Activated naive CD8-positive, alpha-beta T cell treated with anti-CD3 and anti-CD28 coated beads, Interleukin-2, amount 50 U/mL, for 16 hours (primary cell): ENCODE results near the gene CCDC91.

Experiments
- DNase-seq: peaks from one replicate; pipeline ENCODE4 v3.0.0-alpha.2; 2020; ENCODE audit warnings: low read depth, low spot score

Gene CCDC91

GRCh38 chr12:28527631-28528249 lies 337.5 kb downstream of the CCDC91 start:
- DNase-seq, result no peak

DNA sequence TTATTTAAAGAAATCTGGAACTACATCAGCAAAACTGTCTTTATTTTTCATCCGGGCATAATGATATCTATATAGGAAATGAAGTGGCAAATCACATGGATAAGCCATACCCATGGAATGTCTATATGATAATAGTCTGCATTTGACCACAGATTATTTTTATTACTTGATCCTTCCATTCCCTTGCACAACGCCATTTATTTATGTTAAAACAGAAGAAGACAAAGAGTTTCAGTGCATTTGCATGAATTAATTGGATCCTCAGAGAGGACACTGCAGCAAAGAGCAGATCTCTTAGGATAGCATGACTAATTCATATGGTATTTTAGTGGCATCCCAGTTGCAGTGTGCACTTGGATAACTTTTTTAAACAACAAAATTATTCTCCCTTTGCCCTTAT lies 345.0 kb downstream of the CCDC91 start:
- no peak for DNase-seq

GRCh38 chr12:28536088-28536487 lies 345.8 kb downstream of the CCDC91 start:
- DNase-seq, result no peak

GRCh38 chr12:28537474-28537873 lies 347.2 kb downstream of the CCDC91 start:
- DNase-seq, result no peak

GRCh38 chr12:28539691-28540323 lies 349.6 kb downstream of the CCDC91 start:
- no peak for DNase-seq

DNA sequence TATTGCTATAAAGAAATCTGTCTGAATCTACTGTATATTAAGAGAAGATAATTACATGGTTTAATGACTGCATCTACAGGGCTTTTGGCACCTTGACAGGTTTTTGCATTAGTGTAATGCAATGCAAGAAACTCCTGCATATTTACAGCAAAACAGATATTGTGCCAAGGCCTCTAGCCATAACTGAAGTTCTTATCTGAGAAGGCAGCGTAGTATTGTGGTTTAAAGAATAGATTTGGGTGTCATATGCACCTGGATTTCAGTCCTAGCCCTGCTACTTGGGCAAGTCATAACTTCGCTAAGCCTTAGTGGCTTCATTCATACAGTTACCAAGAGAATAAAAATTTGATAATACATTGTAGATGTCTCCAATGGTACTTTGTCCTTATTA lies 350.1 kb downstream of the CCDC91 start:
- DNase-seq, result no peak

GRCh38 chr12:28543021-28543890 lies 353.0 kb downstream of the CCDC91 start:
- no peak for DNase-seq

DNA sequence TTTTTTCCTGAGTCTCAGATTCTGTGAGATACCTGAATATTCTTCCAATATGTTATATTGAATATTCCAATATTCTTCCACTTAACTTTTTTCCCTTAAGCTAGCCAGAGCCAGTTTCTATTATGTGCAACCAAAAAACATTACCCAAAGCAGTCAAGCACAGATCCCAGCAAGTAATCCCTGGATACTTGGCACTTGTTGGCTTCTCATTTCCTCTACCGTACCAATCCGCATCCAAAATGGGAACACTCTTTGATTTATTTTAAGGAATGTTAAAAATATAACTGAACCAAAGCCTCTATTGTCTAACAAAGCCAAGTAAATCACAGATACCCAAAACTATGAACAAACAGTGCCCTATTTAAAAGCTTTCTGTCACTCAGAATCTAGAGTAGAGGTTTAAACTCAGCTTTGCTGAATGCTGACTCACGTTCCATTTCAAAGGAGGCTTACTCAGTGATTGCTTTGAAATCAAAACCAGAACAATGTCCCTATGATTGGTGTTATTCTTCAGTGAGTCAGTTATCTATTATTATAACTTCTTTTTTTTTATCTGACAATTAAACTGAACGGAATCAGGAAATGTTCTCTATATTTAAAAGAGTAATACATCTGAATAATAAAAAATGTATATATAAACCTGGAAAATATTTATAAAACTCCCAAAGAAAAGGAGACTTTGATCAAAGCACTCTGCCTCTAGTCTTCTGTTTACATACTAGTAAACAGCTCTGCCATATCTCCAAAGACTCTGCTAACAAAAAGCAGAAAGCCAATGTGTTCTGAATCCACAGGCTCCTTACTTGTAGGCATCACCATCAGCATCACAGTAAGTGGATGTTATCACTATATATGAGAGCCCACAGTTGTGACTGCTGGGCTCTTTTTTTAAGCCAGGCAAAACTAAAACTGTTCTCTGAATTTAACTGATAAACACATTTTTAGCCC lies 360.8 kb downstream of the CCDC91 start:
- DNase-seq, result no peak

- DNase-seq, result no peak
Observed at GRCh38 chr12:28552251-28552970, 362.2 kb downstream of the CCDC91 start.

DNA sequence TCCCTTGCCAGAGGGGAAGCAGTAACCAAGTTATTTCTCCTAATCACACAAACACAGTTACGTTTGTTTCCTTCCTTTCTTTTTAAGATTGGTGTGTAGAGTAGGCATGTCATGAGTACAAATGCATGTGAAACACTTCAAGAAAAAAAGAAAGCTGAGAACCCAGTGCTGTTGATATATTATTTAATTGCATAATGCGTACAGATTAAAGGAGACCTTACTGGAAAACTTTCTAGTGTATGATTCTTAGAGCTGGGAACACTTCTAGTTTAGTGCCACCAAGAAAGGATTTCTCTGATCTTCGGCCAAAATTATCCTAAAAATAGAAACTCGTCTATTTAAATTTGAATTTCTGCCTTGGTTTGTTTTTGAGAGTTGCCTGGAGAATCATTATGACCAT lies 365.5 kb downstream of the CCDC91 start:
- DNase-seq, result no peak

GRCh38 chr12:28558250-28558649 lies 368.0 kb downstream of the CCDC91 start:
- DNase-seq, result no peak

GRCh38 chr12:28563286-28563685 lies 373.0 kb downstream of the CCDC91 start:
- no peak for DNase-seq

DNA sequence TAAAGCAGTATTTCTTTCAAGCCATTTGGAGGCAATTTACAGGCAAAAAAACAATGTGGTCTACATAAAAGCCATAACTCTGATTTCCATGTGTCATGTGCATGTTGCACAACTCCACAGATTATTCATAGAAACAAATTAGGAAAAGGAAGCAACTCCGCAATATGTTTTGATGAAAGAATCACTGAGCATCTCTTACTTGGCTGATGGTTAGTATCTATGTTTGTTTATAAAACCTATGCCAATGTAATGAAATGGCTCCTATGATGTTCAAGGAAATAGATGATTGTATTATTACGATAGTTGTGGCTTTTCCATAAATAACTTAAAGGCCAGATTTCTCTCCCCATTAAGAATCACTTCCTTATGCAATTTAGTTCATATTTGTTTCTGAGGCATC lies 373.7 kb downstream of the CCDC91 start:
- no peak for DNase-seq

DNA sequence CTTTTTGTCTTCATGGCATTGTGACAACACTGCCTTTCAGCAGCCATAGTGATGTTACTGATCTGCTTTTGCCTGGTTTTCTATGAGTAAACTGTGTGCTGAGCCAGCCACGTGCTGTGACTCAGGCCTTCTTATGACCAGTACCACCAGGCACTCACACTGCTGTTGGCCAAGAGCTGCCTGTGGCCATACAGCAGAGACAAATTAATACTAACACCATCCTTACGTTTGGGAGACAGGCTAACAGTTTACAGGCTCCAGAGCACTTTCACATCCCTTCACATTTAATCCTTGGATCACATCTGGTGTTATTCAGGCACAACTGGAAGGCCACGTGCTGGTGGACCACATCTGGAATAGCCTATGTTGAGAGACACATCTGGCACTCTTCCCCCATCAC lies 377.9 kb downstream of the CCDC91 start:
- DNase-seq, result no peak

GRCh38 chr12:28568704-28569103 lies 378.4 kb downstream of the CCDC91 start:
- DNase-seq, result no peak

DNA sequence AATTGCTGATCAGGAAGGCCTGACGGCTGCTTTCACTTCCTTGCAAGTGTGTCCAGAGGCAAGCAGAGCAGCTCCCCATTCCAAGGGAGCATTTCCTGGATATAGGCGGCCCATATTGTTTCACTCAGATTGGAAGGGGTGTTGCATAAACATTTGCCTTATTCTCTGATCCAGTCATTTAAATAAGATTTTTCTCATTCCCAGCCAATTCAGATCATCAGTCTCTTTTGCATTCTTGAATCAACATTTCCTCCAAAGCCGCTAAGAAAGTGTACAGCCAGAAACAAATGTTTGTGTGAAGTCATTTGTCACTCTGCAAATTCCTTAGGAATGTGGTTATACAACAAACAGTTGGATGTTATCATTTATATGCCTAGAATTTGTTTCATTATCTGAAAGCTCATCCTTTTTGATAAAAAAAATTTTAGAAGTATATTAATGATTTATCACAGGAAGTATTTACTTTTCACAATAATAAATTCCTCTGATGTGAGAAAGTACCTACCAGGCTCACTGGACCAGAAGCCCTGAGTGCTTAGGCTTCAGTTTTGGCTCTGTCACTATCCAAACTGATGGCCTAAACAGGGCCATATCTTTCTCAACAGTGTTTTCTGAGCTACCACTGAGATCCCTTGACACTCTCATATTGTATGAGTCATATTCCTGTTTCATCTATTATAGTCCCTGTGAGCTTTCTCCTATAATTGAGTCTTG lies 379.6 kb downstream of the CCDC91 start:
- no peak for DNase-seq

- DNase-seq, result no peak
Observed at GRCh38 chr12:28570811-28571210, 380.6 kb downstream of the CCDC91 start.

GRCh38 chr12:28574746-28575592 lies 384.7 kb downstream of the CCDC91 start:
- no peak for DNase-seq

GRCh38 chr12:28575593-28576205 lies 385.4 kb downstream of the CCDC91 start:
- no peak for DNase-seq
